Fibroblast of the aortic adventitia (primary cell): ENCODE measurements around the gene VPS36. TPM values are rescaled to one million over a fixed set of nuclear protein-coding genes. Genes with fewer than 3 reads are reported as not detected.
"Not testable (repeated sequence)": the region's sequence is repeated elsewhere in the genome, so short reads cannot be mapped to it uniquely, and the experiment has no call there.

ENCODE experiments used
- DNase-seq: peaks from one replicate; pipeline ENCODE4 v3.0.0-alpha.2; 2010; ENCODE audit warnings: low read depth
- H3K4me3 ChIP-seq: 2 replicates; pipeline ENCODE4 v1.5.1; 2011; ENCODE audit warnings: low read depth, mild to moderate bottlenecking, control low read depth, low read length, moderate library complexity
- CTCF ChIP-seq: IDR thresholded peaks from 2 replicates; pipeline ENCODE4 v1.5.1; 2011; ENCODE audit warnings: mild to moderate bottlenecking, low read length, control low read depth, inconsistent platforms; ENCODE audit not compliant: insufficient read depth
- small RNA-seq: library from RNA; depleted of rRNA; stranded (forward); fragments of <200 nt; gene quantifications from one replicate; pipeline ENCODE3, GENCODE V24; 2012
- total RNA-seq: library from RNA; depleted of rRNA; stranded (reverse); fragments of >200 nt; gene quantifications from 2 replicates; pipeline ENCODE4 v1.2.3, GENCODE V29; 2012; ENCODE audit warnings: low replicate concordance

Gene VPS36
- total RNA-seq, 1 donor = 39.1 TPM

- TF ChIP-seq CTCF = no peak
- peak; percentile 38 for DNase-seq
- no peak overlapping the region for H3K4me3 ChIP-seq
These were observed 75.5 kb downstream of the VPS36 start for GRCh38 chr13:52374873-52375411.

- no peak for DNase-seq
- no peak for TF ChIP-seq CTCF
- no peak overlapping the region for H3K4me3 ChIP-seq
These were observed 76.0 kb downstream of the VPS36 start for GRCh38 chr13:52374389-52374788.

- not testable (repeated sequence) for DNase-seq, H3K4me3 ChIP-seq
These were observed 77.2 kb downstream of the VPS36 start for GRCh38 chr13:52373277-52373676.

GRCh38 chr13:52371736-52372247 lies 78.6 kb downstream of the VPS36 start:
- TF ChIP-seq CTCF = no peak
- H3K4me3 ChIP-seq = no peak overlapping the region
- DNase-seq = peak; percentile 71

GRCh38 chr13:52366291-52366690 lies 84.1 kb downstream of the VPS36 start:
- no peak overlapping the region for H3K4me3 ChIP-seq
- no peak for DNase-seq
- TF ChIP-seq CTCF = no peak

Small RNA genes lying within 50 kb of the gene (small RNA-seq; reads per million reads assigned to genes)
- not detected for gene RNY4P24

Other genes starting within 250 kb of the VPS36 start
- gene THSD1, start 44.5 kb downstream of the VPS36 start, total RNA-seq = 4.8 and 6.0 TPM in 2 replicates
- 9.2 and 55.5 TPM in 2 replicates for gene CKAP2, start 4.8 kb upstream of the VPS36 start, total RNA-seq
- 4.9 and 7.4 TPM in 2 replicates for gene HNRNPA1L2, start 191.8 kb upstream of the VPS36 start, total RNA-seq
- 46.4 and 52.1 TPM in 2 replicates for gene SUGT1, start 202.2 kb upstream of the VPS36 start, total RNA-seq